Heart right ventricle (tissue), 16 donors: ENCODE results near the gene CCT6A. TPM values are rescaled to one million over a fixed set of nuclear protein-coding genes. Genes with fewer than 3 reads are reported as not detected.

Experiments
- ATAC-seq, 8 donors: fragments of 200-7000 bp; cut with Tn5 transposase; one replicate each; pipeline ENCODE4 v1.9.1; 2020; ENCODE audit warnings: mild to moderate bottlenecking in 8 of 8, moderate library complexity in 8 of 8, moderate number of reproducible peaks in 1 of 8
- DNase-seq, 2 donors: peaks; one replicate each; pipeline ENCODE4 v3.0.0-alpha.2; 2020
- H3K27ac ChIP-seq, 10 donors: fragments of 200-600 bp; sonication (generic) in 2 of 10; one replicate each; pipeline versions ENCODE4 v1.5.0 to v1.8.0; 2020 to 2022; ENCODE audit warnings: mild to moderate bottlenecking in 3 of 10
- H3K27me3 ChIP-seq, 7 donors: fragments of 200-600 bp; one replicate each; pipeline ENCODE4 v1.8.0; 2021 to 2022; ENCODE audit warnings: mild to moderate bottlenecking in 2 of 7
- H3K36me3 ChIP-seq, 9 donors: fragments of 200-600 bp; sonication (generic) in 1 of 9; one replicate each; pipeline versions ENCODE4 v1.5.0 to v1.8.0; 2020 to 2022; ENCODE audit warnings: mild to moderate bottlenecking in 2 of 9
- H3K4me1 ChIP-seq, 9 donors: fragments of 200-600 bp; sonication (generic) in 1 of 9; one replicate each; pipeline versions ENCODE4 v1.5.0 to v1.8.0; 2020 to 2022; ENCODE audit warnings: mild to moderate bottlenecking in 4 of 9
- H3K4me3 ChIP-seq, 10 donors: fragments of 200-600 bp; sonication (generic) in 2 of 10; one replicate each; pipeline versions ENCODE4 v1.5.0 to v1.8.0; 2020 to 2022; ENCODE audit warnings: mild to moderate bottlenecking in 7 of 10, moderate library complexity in 2 of 10
- H3K9me3 ChIP-seq, 11 donors: fragments of 200-600 bp in 10 of 11; sonication (generic) in 2 of 11; one replicate each; pipeline versions ENCODE4 v1.5.0 to v1.8.0; 2013 to 2022; ENCODE audit warnings: mild to moderate bottlenecking in 2 of 11, control low read depth in 1 of 11, moderate library complexity in 1 of 11
- WGBS, 2 donors: extraction: QIAGEN DNeasy Blood & Tissue Kit; methylation state at CpG; one replicate each; pipeline ENCODE4 v1.1.7; 2013; ENCODE audit warnings: inconsistent platforms in 1 of 2; 5-methylcytosine and 5-hydroxymethylcytosine counted together
- intact Hi-C, 10 donors: fragments of 100-400 bp; cut with DNase I; formaldehyde crosslinking; loops; one replicate each; pipeline versions ENCODE4 v1.11.1 to v1.14.2; 2022
- polyA plus RNA-seq, 2 donors: library from polyadenylated mRNA; stranded (reverse); fragments of 200-250 nt; gene quantifications; one replicate each; pipeline ENCODE4 v1.2.3, GENCODE V29; 2013
- total RNA-seq, 10 donors: library from RNA; stranded (reverse); fragmentation: NEBNext Ultra II Directional in 3 of 10; extraction: Animal tissue kit (Norgen Biotek cat#: 25700) in 3 of 10; gene quantifications; one replicate each; pipeline versions ENCODE4 v1.2.1 to v1.2.4, GENCODE V29; 2021 to 2023
- TF ChIP-seq, protein P1 (sequence below), 9 donors: fragments of 200-600 bp; sonication (generic) in 2 of 9; IDR thresholded peaks; one replicate each; pipeline versions ENCODE4 v1.5.0 to v1.8.0; 2021 to 2022; ENCODE audit warnings: antibody characterized with exemption in 9 of 9, mild to moderate bottlenecking in 5 of 9, moderate library complexity in 1 of 9
- donor health status: Arrhythmogenic right ventricular cardiomyopathy.
- donor health status: ischemic (EF 13 %, LVEDD 7.1; RV severe dilation, severe dysfunction).
- donor health status: healthy with polysubstance abuse.
- donor health status: DM: no; HTN: yes; CAD: no.
- donor health status: DM: no; HTN: no; CAD: no.
- donor health status: ischemic (EF 25% LVEDD 6.9; RV normal size, moderate dysfunction).
- donor health status: ischemic (EF 25% LVEDD 5.7; RV mildly dilated, moderate dysfunction).
- donor health status: healthy.
- donor health status: DM: yes; HTN: yes; CAD: no.
- donor health status: Ischemic cardiomyopathy.
- donor health status: ischemic (EF 35%, LVEDD 5.7; RV mildly dilated, moderate dysfunction).
- donor health status: nonischemic (EF 11% LVEDD 7.7; RV severe dilation, severe dysfunction).
- donor health status: DM: yes; HTN: yes; CAD: no.
- donor health status: PGD.
- donor health status: ischemic (EF 29% LVEDD 5.4; RV normal size, mild dysfunction).
- donor health status: nonischemic (EF 23%, LVEDD 6.1; RV moderate dilation, normal function).

CCT6A gene
- total and polyA plus RNA-seq, 12 donors, result 53.5 to 155 (median 69.9) TPM

DNA sequence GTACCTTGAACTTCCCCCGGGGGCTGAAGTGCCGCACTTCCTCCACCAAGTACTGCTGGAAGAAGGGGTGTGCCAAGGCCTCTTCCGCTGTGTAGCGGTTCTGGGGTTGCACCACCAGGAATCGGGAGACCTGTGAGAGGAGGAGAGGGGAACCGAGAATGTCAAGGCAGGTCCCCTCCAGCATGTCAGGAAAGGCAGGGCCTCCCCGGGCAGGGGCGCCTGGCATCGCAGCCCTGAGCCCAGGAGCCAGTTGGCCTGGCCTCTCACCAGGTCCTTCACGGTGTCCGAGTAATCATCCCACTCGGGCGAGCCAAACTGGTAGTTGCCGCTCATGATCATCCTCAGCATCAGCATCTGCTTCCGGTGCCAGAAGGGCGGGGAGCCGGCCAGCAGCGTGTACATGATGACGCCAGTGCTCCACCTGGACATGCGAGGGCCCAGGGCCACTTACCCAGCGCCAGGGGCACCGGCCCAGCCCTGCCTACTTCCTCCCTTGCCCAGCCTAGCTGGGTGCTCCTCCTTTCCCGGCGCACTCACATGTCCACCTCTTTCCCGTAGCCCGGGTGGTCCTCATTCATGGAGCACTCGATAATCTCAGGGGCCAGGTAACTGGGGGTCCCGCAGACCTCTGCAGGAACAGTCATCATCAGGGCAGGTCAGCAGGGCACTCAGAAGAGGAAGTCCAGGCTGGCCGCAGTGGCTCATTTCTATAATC, 30.2 kb downstream of the CCT6A start:
- H3K36me3 ChIP-seq, result peaks cover 0 to 61% (median 6%) of the 10 kb centered on the region in 9 donors
- peaks cover 20 to 45% (median 31%) of the 10 kb centered on the region in 9 donors for H3K4me1 ChIP-seq
- H3K4me3 ChIP-seq, result no peak overlapping the region
- peak in 1 of 8 donors; percentile 2 for ATAC-seq
- H3K27ac ChIP-seq, result peak overlapping the region in 1 of 10 donors; percentile 26
- no peaks in the 10 kb centered on the region for H3K9me3 ChIP-seq
- TF ChIP-seq, protein P1, sequence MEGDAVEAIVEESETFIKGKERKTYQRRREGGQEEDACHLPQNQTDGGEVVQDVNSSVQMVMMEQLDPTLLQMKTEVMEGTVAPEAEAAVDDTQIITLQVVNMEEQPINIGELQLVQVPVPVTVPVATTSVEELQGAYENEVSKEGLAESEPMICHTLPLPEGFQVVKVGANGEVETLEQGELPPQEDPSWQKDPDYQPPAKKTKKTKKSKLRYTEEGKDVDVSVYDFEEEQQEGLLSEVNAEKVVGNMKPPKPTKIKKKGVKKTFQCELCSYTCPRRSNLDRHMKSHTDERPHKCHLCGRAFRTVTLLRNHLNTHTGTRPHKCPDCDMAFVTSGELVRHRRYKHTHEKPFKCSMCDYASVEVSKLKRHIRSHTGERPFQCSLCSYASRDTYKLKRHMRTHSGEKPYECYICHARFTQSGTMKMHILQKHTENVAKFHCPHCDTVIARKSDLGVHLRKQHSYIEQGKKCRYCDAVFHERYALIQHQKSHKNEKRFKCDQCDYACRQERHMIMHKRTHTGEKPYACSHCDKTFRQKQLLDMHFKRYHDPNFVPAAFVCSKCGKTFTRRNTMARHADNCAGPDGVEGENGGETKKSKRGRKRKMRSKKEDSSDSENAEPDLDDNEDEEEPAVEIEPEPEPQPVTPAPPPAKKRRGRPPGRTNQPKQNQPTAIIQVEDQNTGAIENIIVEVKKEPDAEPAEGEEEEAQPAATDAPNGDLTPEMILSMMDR (IDR thresholded peaks at IDR 0.05), result no peak
- intact Hi-C loops, result no loop called here
- WGBS, 2 donors, result 93% methylated on average over 29 of the region's 29 CpGs
- DNase-seq, result no peak
- no peaks in the 10 kb centered on the region for H3K27me3 ChIP-seq

DNA sequence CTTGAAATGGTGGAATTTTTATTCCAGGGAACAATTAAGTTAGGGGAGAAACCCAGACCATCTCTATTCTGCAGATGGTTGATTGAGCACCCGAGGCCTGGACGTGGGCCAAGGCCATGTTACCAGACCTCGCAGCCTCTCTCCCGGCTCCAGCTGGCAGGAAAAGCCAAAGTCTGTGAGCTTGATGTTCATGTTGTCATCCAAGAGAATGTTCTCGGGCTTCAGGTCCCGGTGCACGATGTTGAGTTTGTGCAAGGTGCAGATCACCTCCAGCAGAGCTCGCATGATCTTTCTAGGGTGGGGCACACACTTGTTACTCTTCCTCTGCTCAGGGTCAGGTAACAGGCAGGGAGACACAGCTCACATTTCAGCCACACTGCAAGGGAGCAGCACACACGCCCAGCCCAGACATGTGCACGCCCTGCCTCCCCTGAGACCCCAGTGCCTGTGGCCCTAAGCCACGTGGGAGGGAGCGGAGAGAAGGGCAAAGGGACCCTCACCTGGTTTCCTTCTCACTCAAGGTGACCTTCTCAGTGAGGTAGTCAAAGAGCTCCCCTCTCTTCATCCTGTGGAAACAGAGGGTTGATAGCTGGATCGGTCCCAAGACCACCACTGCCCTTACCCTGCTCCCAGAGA, 31.7 kb downstream of the CCT6A start:
- ATAC-seq (peak in 6 of 8 donors; percentile 16 to 54 (median 28)), DNase-seq (peak; percentile 54 to 72)
- H3K27ac ChIP-seq, result peak overlapping the region in 7 of 10 donors; percentile 4 to 57 (median 33)
- peaks cover 20 to 43% (median 30%) of the 10 kb centered on the region in 9 donors for H3K4me1 ChIP-seq
- intact Hi-C loops, result no loop called here
- H3K9me3 ChIP-seq, result no peaks in the 10 kb centered on the region
- 38 to 47% methylated on average over 13 of the region's 13 CpGs for WGBS, 2 donors
- TF ChIP-seq, protein P1 (IDR thresholded peaks at IDR 0.05), result no peak
- no peak overlapping the region for H3K4me3 ChIP-seq
- no peaks in the 10 kb centered on the region for H3K27me3 ChIP-seq
- H3K36me3 ChIP-seq, result peaks cover 0 to 70% (median 19%) of the 10 kb centered on the region in 9 donors

DNA sequence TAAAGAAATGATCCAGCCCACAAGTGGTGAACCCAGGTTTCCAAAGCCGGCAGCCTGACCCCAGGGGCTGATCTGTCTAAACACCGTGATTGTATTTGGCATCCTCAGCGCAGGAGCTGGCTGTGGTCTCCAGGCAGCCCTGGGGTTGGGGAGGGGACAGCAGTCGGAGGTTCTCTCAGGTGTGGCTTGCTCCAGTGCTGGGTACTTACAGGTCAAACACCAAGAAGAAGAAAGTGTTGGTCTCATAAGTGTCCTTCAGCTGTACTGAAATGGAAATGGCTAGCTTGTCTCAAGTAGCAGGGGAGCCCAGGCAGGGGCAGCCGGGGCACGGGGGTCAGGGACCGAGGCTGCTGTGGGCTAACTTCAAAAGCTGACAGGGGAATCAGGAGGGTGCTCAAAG, 35.2 kb downstream of the CCT6A start:
- no peak overlapping the region for H3K4me3 ChIP-seq
- H3K9me3 ChIP-seq, result no peaks in the 10 kb centered on the region
- ATAC-seq (no peak), DNase-seq (no peak)
- 95% methylated on average over 7 of the region's 7 CpGs for WGBS, 2 donors
- intact Hi-C loops, result no loop called here
- peaks cover 4 to 31% (median 15%) of the 10 kb centered on the region in 9 donors for H3K4me1 ChIP-seq
- H3K27ac ChIP-seq, result no peak overlapping the region
- TF ChIP-seq, protein P1 (IDR thresholded peaks at IDR 0.05), result no peak
- peaks cover 0 to 65% (median 22%) of the 10 kb centered on the region in 9 donors for H3K36me3 ChIP-seq
- no peaks in the 10 kb centered on the region for H3K27me3 ChIP-seq

DNA sequence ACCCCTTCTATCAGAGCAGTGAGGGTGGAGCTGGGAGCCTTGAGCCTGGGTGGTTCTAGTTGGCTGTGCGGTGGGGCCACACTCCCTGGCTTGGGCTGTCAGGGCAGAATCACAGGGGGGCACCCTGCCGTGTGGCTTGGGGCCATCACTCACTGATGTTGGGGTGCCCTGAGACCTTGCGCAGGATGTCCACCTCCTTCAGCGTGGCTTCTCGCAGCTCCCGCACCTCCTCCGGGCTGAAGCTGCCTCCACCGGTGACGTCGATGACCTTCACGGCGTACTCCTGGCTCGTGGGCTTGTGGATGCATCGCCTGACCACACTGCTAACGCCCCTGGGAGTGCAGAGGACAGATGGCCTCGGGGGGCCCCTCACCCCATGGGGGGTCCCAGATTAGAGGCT, 35.9 kb downstream of the CCT6A start:
- TF ChIP-seq, protein P1 (IDR thresholded peaks at IDR 0.05), result no peak

More for the DNA sequence above, 35.9 kb downstream of the CCT6A start:
- Histone ChIP-seq H3K36me3 (peaks cover 0 to 60% (median 21%) of the 10 kb centered on the region in 9 donors), H3K4me1 (peaks cover 4 to 37% (median 21%) of the 10 kb centered on the region in 9 donors), H3K27me3 (no peaks in the 10 kb centered on the region), H3K9me3 (no peaks in the 10 kb centered on the region), H3K4me3 (no peak overlapping the region), H3K27ac (no peak overlapping the region)
- DNase-seq, result no peak
- ATAC-seq, result no peak
- WGBS, 2 donors, result 85 to 93% methylated on average over 16 of the region's 16 CpGs
- intact Hi-C loops, result no loop called here
